IMR-90 (cell line): ENCODE measurements around the gene PPM1L.

Experiments
- CTCF ChIP-seq: conservative IDR thresholded peaks from 2 replicates; pipeline ENCODE4 v1.5.1; 2012; ENCODE audit warnings: mild to moderate bottlenecking, low read depth, low read length, improper control_type of control experiment
- POLR2A ChIP-seq: IDR thresholded peaks from 2 replicates; pipeline ENCODE4 v1.6.1; 2012; ENCODE audit warnings: mild to moderate bottlenecking, low read depth, low read length
- RAD21 ChIP-seq: IDR thresholded peaks from 2 replicates; pipeline ENCODE4 v1.6.1; 2012; ENCODE audit warnings: low read length, improper control_type of control experiment
- RFX5 ChIP-seq: IDR thresholded peaks from 2 replicates; pipeline ENCODE4 v1.8.0; 2012; ENCODE audit warnings: low read depth, mild to moderate bottlenecking, low read length, moderate library complexity
- TF ChIP-seq, protein P1 (sequence below): fragments of 150-350 bp; IDR thresholded peaks from 2 replicates; pipeline ENCODE4 v1.6.1; 2016; ENCODE audit warnings: low read depth, mild to moderate bottlenecking, low read length, moderate library complexity, borderline replicate concordance
- TF ChIP-seq, protein P2 (sequence below): fragments of 150-350 bp; IDR thresholded peaks from 2 replicates; pipeline ENCODE4 v1.6.1; 2017; ENCODE audit warnings: mild to moderate bottlenecking, antibody characterized with exemption, low read length, low read depth

DNA sequence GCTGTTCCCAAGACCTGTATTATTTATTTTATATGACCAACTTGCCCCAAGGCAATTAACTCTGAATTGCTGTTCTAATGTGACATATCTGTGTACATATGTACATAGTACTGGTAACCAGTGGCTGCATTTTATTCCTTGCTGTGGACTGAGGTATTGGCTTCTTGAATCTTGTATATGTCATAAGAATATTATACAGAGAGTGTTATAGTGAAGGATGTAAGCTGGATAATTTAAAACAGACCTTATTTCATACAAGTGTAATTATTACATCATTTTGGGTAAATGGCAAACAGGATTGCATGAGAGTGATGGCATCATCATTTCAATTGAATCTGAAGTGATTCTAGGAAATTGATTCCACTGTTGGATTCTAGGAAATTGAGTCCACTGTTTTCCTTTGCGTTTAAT, 316.2 kb downstream of the PPM1L start:
- TF ChIP-seq CTCF: no peak
- no peak for TF ChIP-seq RAD21
- TF ChIP-seq POLR2A: no peak
- TF ChIP-seq RFX5: no peak
- TF ChIP-seq, protein P1, sequence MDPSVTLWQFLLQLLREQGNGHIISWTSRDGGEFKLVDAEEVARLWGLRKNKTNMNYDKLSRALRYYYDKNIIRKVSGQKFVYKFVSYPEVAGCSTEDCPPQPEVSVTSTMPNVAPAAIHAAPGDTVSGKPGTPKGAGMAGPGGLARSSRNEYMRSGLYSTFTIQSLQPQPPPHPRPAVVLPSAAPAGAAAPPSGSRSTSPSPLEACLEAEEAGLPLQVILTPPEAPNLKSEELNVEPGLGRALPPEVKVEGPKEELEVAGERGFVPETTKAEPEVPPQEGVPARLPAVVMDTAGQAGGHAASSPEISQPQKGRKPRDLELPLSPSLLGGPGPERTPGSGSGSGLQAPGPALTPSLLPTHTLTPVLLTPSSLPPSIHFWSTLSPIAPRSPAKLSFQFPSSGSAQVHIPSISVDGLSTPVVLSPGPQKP: no peak
- TF ChIP-seq, protein P2, sequence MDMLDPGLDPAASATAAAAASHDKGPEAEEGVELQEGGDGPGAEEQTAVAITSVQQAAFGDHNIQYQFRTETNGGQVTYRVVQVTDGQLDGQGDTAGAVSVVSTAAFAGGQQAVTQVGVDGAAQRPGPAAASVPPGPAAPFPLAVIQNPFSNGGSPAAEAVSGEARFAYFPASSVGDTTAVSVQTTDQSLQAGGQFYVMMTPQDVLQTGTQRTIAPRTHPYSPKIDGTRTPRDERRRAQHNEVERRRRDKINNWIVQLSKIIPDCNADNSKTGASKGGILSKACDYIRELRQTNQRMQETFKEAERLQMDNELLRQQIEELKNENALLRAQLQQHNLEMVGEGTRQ: no peak
